Inferior parietal cortex (tissue), 1 donor: Measurements from ENCODE around the gene PLAAT1.

Source experiments
- DNase-seq: peaks from one replicate; pipeline ENCODE4 v3.0.0-alpha.2; 2016; ENCODE audit errors: extremely low spot score

PLAAT1 gene

GRCh38 chr3:193253986-193254660, 13.1 kb downstream of the PLAAT1 start:
- DNase-seq, result no peak

GRCh38 chr3:193261970-193262369, 20.9 kb downstream of the PLAAT1 start:
- DNase-seq, result no peak

- no peak for DNase-seq
Measured at GRCh38 chr3:193262707-193263106, 21.7 kb downstream of the PLAAT1 start.

- no peak for DNase-seq
Measured at GRCh38 chr3:193269343-193270028, 28.5 kb downstream of the PLAAT1 start.

DNA sequence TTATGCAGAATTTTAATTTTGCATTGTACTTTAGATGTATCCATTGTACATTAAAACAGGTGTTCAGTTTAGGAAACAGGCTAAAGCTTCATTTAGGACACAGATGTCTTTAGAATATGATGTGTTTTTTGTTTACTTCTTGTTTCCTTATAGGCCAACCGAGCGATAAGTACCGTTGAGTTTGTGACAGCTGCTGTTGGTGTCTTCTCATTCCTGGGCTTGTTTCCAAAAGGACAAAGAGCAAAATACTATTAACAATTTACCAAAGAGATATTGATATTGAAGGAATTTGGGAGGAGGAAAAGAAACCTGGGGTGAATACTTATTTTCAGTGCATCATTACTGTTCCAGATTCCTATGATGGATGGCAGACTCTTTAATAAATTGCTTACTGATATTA, 29.4 kb downstream of the PLAAT1 start:
- no peak for DNase-seq

DNA sequence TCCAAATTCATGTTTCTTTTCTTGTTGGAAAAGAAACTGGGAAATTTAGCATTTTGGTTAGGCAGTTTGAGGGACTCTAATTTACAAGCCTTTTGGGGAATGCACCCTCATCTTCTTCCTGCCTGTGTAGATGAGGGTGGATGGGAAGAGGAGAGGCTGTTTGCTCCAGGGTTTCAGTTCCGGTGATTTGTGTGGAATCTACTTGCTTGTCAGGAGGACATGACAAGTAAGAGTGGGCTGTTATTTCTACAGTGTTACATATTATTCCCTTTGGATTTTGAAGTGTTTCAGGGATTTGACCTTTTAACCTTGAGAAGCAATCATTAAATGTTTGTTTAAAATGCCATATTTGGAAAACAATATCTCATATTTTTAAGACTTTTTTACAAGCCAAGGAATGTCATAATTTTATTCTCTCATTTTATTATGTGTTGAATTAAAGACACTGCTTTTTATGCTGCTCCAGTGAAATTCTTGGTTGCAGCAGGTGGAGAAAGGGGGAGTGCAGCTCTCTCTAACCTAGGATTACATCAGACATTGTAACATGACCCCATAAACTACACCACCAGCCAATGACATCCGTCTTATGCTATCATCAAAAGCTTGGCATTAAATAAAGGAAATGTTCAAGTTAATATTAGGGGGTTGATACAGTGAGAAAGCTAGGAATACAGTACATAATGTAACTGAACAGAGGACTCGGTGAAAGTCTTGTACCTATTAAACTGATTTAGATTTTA, 30.2 kb downstream of the PLAAT1 start:
- no peak for DNase-seq

DNA sequence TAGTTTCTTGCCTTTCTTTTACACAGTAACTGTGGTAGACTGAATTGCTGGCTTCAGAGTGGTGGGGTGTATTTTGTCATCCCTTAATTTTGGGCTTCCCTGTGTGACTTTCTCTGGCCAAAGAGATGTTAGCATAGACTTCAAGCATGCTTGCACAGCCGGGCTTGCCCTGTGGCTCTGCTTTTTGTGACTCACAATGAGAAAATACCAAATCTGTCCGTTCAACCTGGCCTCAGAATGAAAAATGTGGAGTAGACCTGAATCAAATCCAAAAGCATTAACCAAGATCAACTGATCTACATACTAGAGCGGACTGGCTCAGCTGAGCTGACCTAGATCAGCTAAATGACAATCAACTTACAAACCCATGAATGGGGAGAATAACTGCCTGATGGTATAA, 51.4 kb downstream of the PLAAT1 start:
- no peak for DNase-seq

DNA sequence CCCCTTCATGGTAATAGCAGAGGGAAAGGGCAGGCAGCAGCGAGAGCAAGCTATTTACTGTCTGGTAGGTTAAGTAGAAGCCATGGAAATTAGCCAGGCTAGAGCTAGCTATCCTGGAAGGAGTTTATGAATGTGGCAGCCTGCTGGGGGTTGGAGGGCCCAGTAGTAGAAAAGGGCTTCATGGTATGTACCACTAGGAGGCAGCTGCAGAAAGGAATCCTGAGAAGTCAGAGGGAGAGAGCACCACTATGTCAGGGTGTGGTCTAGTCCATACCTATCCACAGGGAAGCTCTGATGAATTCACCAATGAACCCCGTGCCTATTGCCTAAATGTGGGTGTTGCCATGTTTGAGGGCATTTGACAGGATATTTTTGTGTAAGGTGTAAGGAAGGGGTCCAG, 55.0 kb downstream of the PLAAT1 start:
- no peak for DNase-seq

- DNase-seq, result no peak
Measured at GRCh38 chr3:193297421-193297820, 56.4 kb downstream of the PLAAT1 start.

DNA sequence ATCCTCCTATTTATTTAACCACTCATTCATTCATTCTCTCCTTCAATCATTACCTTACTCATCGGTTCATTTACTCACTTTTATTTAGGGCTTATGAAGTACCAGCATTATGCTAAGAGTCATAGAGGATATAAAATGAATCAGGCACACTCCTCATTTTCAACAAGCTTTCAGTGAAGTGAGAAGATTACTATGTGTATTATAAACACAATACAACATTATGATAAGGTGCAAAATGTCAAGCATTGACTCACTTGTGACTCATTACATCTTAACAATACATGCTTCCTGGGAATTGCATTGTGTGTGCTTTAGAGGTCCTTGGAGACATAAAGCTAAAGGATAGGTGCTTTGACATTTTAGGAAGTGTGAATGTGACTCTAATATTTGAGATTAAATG, 60.4 kb downstream of the PLAAT1 start:
- DNase-seq, result no peak

- no peak for DNase-seq
Measured at GRCh38 chr3:193305356-193305755, 64.3 kb downstream of the PLAAT1 start.

GRCh38 chr3:193310914-193311723, 70.1 kb downstream of the PLAAT1 start:
- DNase-seq, result no peak

DNA sequence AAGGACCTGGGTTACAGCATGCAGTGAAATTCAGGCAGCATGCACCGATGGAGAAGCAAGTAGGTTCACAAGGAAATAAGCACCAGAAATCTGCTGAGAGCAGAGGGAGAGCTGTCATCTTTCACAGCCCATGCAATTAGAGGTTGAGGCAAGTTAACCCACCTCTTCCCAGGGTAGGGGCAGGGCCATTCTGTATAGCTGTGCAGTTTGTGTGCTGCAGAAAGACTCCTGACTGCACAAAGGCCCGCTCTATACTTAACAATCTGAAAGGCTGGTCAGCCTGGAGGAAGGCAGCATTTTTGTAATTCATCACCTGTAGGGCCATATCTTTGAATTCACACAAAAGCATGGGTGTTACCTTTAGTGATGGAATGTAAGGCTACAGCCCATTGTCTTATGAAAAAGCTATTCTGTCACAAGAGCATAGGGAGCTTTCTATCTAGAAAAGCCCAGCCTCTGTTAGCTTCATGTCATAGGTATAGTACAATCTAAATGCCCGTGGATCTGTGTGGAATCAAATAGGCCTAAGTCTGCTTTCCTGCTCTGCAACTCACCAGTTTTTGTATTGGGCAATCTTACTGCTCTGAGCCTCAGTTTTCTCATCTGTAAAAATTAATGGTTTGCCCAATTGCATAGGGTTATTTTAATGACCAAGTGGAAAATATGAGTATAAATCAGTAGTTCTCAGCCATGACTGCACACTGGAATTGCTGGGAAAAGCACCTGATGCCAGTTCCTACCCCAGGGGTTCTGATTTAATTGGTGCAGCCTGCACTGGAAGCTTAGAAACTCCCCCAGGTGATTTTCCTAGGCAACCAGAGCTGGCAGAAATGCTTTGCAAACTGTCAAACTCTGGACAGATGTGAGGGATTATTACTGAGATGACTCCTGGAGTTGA, 72.3 kb downstream of the PLAAT1 start:
- no peak for DNase-seq

DNA sequence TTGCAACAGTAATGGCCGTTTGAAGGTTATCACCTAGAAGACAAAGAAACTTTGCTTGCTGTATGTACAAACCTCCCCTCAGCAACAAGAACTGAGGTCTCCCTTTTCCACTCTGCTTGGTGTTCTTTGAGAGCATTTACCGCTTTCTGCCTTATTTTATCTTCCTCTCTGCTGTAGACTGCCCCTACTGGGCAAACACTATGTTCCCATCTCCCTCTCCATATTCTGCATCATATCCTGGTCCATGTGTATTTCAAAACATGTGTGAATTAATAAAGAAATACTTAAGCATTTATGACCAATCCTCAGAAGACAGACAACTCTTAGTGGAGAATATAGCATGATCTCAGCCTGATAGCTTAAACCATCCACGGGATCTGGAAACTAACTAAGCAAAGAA, 73.1 kb downstream of the PLAAT1 start:
- no peak for DNase-seq

GRCh38 chr3:193317682-193318300, 76.8 kb downstream of the PLAAT1 start:
- no peak for DNase-seq
